Caki2 (cell line): ENCODE data around the gene ELMO1. TPM values are rescaled to one million over a fixed set of nuclear protein-coding genes. Genes with fewer than 3 reads are reported as not detected.

ENCODE experiments used
- DNase-seq: peaks from one replicate; pipeline ENCODE4 v3.0.0-alpha.2; 2015; ENCODE audit warnings: low read depth
- in situ Hi-C: cut with HindIII; loops from 2 replicates; pipeline ENCODE4 v1.10.0; 2016; ENCODE audit warnings: low sequenced_read_pairs, low pct_unique_long_range_greater_than_20kb, mixed read lengths
- total RNA-seq: library from RNA; depleted of rRNA; stranded (reverse); fragments of >200 nt; shearing (Covaris generic); gene quantifications from 2 replicates; pipeline ENCODE4 v1.2.3, GENCODE V29; 2014; ENCODE audit warnings: low replicate concordance; rRNA removed

The ELMO1 gene
- total RNA-seq, 1 experiment from 2014 or later, result 0.03 TPM

- in situ Hi-C loops, result no loop called here
- no peak for DNase-seq
Observed at GRCh38 chr7:36827726-36828703, 620.6 kb downstream of the ELMO1 start.

GRCh38 chr7:36825501-36825900 lies 623.2 kb downstream of the ELMO1 start:
- in situ Hi-C loops, result no loop called here
- DNase-seq, result no peak

- DNase-seq, result no peak
- in situ Hi-C loops, result no loop called here
Observed at GRCh38 chr7:36823353-36823752, 625.3 kb downstream of the ELMO1 start.

DNA sequence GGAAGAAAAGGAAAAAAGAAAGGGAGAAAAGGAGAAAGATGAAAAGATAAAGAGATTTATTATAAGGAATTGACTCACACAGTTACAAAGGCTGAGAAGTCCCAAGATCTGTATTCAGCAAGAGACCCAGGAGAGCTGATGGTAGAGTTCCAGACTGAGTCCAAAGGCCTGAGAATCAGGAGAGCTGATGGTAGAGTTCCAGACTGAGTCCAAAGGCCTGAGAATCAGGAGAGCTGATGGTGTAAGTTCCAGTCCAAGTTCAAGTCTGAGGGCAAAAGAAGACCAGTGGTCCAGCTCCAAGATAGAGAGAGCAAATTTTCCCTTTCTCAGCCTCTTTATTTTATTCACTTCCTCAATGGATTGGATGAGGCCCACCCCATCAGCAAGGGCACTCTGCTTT lies 627.0 kb downstream of the ELMO1 start:
- in situ Hi-C loops, result no loop called here
- DNase-seq, result no peak

- in situ Hi-C loops, result no loop called here
Observed at GRCh38 chr7:36820527-36821170, 628.0 kb downstream of the ELMO1 start.

GRCh38 chr7:36819639-36820038 lies 629.0 kb downstream of the ELMO1 start:
- DNase-seq, result no peak
- in situ Hi-C loops, result no loop called here

More at GRCh38 chr7:36820527-36821170, 628.0 kb downstream of the ELMO1 start:
- DNase-seq, result no peak

DNA sequence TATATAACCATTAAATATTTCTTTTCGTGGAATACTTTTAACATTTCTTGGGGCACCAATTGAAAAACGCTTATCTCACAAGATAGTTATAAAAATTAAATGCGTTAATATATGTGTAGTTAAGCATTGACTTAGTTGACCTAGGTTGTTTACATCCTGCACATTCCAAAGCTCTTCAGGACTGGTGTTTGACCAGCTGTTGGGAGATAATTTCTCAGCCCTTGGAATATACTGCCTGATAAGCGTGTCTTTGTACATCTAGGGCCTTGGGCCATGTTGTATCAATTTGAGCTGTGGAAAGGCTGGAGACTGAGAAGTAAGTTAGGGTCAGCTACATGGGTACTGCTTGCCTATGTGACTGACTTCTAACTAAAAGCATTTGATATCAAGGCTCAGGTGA lies 634.4 kb downstream of the ELMO1 start:
- DNase-seq, result no peak

DNA sequence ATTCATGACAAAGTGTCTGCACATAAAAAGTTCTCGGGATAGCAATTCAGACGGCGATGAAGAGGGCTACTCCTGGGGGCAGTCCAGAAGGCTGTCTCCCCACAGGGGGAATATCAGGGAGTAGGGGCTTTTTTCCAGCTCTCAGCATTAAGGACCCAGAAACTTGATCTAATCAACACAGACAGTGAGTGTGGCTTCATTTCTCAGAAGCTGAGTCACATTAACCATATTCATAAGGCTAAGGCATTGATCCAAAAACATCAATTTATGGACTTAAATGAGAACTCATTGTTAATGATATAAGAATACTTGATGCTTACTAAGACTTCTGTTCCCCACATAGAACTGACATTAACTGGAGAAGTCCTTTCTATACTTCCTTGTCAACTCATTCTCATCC lies 636.9 kb downstream of the ELMO1 start:
- in situ Hi-C loops, result no loop called here
- no peak for DNase-seq

More for the DNA sequence above, 634.4 kb downstream of the ELMO1 start:
- in situ Hi-C loops, result no loop called here

DNA sequence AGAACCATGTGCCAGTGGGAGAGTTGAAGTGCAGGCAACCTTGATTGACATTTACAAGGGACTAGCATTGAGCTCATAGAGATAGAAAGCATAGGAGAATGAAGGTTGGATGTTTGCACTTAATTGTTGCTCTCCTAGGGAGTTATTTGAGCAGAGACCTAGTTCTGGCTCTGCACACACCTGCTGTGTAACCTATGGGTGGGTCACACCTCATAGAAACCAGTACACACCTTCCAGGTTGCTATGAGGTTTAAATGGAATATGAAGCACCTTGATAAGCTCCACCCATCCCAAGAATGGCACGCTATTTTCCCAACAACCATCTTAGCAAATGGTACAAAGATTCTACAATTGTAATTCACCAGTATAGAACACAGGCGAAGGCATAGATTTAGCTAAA lies 638.2 kb downstream of the ELMO1 start:
- DNase-seq, result no peak
- in situ Hi-C loops, result no loop called here

- in situ Hi-C loops, result no loop called here
- DNase-seq, result no peak
Observed at GRCh38 chr7:36810032-36810431, 638.6 kb downstream of the ELMO1 start.

GRCh38 chr7:36809510-36809909 lies 639.2 kb downstream of the ELMO1 start:
- in situ Hi-C loops, result no loop called here
- no peak for DNase-seq

DNA sequence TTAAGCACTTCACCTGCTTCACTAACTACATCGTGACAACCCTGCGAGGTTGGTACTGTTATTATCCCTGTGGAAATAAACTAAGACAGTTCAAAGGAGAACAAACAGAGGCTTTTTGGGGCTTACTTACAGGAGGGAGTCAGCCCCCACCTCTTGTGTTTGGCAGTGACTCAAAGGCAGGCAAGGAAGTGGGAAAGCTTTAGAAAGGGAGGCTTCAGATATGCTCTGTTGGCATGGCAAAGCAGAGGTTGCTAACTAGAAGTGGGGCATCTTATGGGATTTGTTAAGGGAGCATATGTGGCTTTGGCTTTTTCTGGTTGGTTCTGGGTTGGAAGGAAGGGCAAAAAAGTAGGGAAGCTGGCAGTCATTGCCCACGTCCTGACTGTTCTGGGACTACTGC lies 639.6 kb downstream of the ELMO1 start:
- no peak for DNase-seq
- in situ Hi-C loops, result no loop called here

DNA sequence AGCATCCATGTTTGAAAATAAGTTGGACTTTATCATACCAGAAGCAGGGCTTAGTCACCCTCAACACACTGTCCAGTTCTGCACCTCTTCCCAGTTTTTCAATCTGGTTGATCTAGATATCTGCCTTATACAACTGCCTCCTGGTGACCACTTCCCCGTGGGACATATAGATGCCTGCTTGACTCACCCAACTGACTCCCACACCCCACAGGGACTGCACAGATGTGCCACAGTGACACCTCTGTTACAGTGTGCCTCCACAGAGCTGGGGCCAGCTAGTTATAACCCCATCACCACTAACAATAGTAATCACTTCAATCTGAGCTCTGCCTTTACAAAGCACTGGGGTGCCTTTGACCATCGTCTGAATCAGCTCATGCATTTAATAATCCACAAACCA lies 641.8 kb downstream of the ELMO1 start:
- in situ Hi-C loops, result no loop called here
- no peak for DNase-seq

Other genes starting within 250 kb of the ELMO1 start
- not detected in 2 replicates for gene GPR141, start 234.9 kb upstream of the ELMO1 start, total RNA-seq